ENCODE measurements around the gene RFTN1.
A peak's percentile ranks its signal among the peaks of the same experiment; 100 is the strongest.

RFTN1 gene

DNA sequence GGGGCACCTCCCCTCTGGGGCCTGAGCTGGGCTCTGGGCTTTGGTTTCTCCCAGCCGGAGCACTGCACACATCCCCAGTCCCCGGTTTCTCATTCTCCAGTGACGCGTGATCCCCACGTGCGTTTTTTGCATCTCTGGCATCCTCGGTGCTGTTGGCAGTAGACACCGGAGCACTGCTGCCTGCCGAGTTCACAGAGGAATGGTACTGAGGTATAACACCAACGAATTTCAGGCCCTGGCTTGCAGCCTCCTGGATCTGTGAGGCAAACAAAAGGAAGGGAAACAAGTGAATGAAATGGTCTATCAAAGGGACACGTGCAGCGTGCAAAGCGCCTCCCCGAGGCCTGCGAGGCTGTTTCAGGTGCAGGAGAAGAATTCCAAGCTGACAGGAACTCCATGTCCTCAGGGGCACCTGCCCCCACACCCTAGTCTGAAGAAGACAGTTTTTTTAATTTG lies 135.6 kb downstream of the RFTN1 start:
- H3K27me3 ChIP-seq (ENCODE audit: control insufficient read depth, insufficient read depth, low read length) = no peaks in the 10 kb centered on the region
- no peak overlapping the region for H3K27ac ChIP-seq (ENCODE audit: low read depth, low read length)
- no peaks in the 10 kb centered on the region for H3K4me1 ChIP-seq (ENCODE audit: control insufficient read depth, insufficient read depth, low read length)
- no peak overlapping the region for H3K4me3 ChIP-seq (ENCODE audit: low read length)
- no peaks in the 10 kb centered on the region for H3K36me3 ChIP-seq (ENCODE audit: control insufficient read depth, insufficient read depth, low read length)
- H3K9ac ChIP-seq (ENCODE audit: low read length) = no peak overlapping the region

DNA sequence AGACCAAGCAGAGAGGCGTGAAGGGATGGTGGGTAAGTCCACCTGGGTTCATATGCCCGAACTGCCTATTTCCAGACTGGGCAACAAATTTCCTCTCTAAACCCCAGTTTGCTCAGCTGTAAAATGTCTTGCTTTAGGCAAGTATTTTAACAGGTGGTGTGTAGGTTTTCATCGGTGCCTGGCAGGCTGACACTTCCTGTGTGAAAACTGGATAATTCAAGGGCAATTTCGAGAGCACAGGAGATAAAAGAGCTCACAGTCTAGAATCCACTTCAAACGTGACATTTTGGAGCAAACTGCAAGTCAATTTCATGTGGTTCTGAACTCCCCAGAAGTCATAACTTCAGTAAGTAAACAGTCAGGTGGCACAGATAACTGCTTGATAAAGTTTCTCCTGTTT lies 136.3 kb downstream of the RFTN1 start:
- Histone ChIP-seq H3K36me3 (ENCODE audit: control insufficient read depth, insufficient read depth, low read length) (no peaks in the 10 kb centered on the region), H3K4me1 (ENCODE audit: control insufficient read depth, insufficient read depth, low read length) (no peaks in the 10 kb centered on the region), H3K4me3 (ENCODE audit: low read length) (no peak overlapping the region), H3K27me3 (ENCODE audit: control insufficient read depth, insufficient read depth, low read length) (no peaks in the 10 kb centered on the region), H3K27ac (ENCODE audit: low read depth, low read length) (no peak overlapping the region), H3K9ac (ENCODE audit: low read length) (no peak overlapping the region)

DNA sequence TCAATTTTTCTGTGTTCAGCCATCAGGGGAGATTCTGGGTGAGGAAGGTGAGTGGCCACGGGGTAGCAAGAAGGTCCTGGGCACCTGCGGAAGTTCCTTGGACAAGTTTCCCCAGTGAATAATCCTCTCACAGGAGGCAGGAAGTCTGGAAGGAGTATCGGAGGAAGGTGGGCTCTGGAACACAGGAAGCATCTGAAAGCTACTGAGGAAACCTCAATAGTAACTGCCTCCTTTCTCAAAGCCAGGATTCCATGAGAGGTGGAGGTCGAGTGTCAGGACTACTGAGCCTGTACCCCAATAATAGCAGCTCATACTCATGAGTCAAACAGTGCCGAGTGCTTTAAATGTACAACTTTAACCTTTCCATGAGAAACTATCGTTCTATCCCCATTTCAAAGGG lies 137.6 kb downstream of the RFTN1 start:
- no peaks in the 10 kb centered on the region for H3K27me3 ChIP-seq (ENCODE audit: control insufficient read depth, insufficient read depth, low read length)
- no peaks in the 10 kb centered on the region for H3K36me3 ChIP-seq (ENCODE audit: control insufficient read depth, insufficient read depth, low read length)
- no peak overlapping the region for H3K27ac ChIP-seq (ENCODE audit: low read depth, low read length)
- no peak overlapping the region for H3K4me3 ChIP-seq (ENCODE audit: low read length)
- no peak overlapping the region for H3K9ac ChIP-seq (ENCODE audit: low read length)
- no peaks in the 10 kb centered on the region for H3K4me1 ChIP-seq (ENCODE audit: control insufficient read depth, insufficient read depth, low read length)

DNA sequence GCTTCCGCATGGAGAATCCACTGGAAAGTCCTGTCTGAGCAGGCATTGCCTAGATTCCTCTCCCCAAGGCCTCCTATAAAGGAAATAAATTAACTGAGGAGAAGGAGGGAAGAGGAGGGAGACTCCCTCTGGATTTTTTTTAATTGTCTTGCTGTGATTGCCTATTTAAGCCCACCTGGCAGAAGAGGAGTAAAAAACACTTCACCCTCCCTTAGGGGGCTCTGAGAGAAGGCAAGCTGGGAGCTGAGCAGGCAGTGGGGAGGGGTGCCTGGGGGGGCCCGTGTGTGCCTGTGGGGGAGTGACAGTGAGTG lies 138.6 kb downstream of the RFTN1 start:
- Histone ChIP-seq H3K27ac (ENCODE audit: low read depth, low read length) (no peak overlapping the region), H3K27me3 (ENCODE audit: control insufficient read depth, insufficient read depth, low read length) (no peaks in the 10 kb centered on the region), H3K36me3 (ENCODE audit: control insufficient read depth, insufficient read depth, low read length) (no peaks in the 10 kb centered on the region), H3K9ac (ENCODE audit: low read length) (no peak overlapping the region), H3K4me3 (ENCODE audit: low read length) (no peak overlapping the region), H3K4me1 (ENCODE audit: control insufficient read depth, insufficient read depth, low read length) (peaks cover 2% of the 10 kb centered on the region)

DNA sequence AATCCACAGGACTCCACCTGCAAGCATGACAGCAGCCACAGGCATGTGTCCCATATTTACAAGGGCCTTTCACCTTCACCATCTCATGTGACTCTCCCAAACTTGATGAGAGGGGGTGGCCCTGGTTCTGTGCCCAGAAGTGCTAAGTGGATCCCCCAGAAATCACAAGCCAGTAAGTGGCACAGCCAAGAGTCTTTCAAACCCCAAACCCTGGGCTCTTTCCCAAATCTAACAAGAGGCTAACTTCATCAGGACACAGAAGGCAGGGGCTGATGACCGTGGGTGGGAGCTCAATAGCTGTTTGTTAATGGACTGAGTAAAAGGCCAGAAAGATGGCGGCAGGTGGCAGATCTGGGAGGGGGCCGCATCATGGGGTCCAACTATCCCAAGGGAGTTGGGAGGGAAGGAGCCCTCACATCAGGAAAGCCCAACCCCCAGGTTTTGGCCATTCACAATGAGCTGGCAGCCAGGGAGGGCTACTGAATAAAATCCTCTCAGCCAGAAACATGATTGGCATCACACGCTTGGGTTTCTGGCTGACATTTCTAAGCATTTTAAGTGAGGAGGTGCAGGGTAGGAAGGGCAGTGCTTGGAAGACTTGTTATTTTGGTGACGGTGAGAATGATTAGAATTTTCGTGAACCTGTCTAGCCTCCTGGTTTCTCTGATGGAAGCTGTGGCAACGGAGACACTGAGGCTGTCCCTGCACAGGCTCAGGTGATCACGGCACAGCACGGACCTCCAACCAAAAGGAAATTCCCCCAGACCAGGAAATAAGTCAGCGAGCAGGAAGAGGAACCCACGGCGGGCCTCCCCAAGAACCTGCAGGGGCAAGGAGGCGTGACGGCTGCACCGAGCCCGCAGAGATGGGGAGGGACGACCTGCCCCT lies 139.2 kb downstream of the RFTN1 start:
- Histone ChIP-seq H3K9ac (ENCODE audit: low read length) (no peak overlapping the region), H3K4me3 (ENCODE audit: low read length) (no peak overlapping the region), H3K36me3 (ENCODE audit: control insufficient read depth, insufficient read depth, low read length) (no peaks in the 10 kb centered on the region), H3K4me1 (ENCODE audit: control insufficient read depth, insufficient read depth, low read length) (peaks cover 2% of the 10 kb centered on the region), H3K27ac (ENCODE audit: low read depth, low read length) (no peak overlapping the region), H3K27me3 (ENCODE audit: control insufficient read depth, insufficient read depth, low read length) (no peaks in the 10 kb centered on the region)

DNA sequence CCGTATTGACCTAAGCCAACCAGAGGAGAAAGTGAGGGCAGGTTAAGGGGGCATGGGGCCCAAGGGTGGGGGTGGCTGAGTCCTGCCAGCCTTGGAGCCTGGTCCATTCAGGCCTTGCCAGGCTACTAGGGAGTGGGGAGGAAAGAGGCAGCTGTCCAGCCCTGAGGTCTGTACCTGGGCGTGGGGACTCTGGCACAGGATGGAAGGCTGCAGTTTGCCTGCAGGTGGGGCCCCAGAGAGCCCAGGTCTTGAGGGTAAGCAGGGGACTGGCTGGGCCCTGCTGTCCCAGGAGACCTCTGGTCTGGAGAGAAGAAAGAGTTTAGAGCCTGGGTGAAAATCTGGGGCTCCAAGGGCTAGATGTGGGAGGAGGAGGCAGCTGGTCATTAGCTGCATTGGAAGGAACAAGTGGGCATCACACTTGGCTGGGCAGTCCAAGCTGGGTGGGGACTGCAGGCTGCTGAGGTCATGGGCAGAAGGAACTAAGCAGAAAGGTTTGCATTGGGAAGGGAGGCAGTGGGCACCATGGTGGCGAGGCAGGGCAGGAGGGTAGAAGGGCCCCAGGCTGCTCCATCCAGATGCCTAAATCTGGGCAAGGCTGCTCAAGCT lies 140.1 kb downstream of the RFTN1 start:
- H3K27ac ChIP-seq (ENCODE audit: low read depth, low read length) = no peak overlapping the region

DNA sequence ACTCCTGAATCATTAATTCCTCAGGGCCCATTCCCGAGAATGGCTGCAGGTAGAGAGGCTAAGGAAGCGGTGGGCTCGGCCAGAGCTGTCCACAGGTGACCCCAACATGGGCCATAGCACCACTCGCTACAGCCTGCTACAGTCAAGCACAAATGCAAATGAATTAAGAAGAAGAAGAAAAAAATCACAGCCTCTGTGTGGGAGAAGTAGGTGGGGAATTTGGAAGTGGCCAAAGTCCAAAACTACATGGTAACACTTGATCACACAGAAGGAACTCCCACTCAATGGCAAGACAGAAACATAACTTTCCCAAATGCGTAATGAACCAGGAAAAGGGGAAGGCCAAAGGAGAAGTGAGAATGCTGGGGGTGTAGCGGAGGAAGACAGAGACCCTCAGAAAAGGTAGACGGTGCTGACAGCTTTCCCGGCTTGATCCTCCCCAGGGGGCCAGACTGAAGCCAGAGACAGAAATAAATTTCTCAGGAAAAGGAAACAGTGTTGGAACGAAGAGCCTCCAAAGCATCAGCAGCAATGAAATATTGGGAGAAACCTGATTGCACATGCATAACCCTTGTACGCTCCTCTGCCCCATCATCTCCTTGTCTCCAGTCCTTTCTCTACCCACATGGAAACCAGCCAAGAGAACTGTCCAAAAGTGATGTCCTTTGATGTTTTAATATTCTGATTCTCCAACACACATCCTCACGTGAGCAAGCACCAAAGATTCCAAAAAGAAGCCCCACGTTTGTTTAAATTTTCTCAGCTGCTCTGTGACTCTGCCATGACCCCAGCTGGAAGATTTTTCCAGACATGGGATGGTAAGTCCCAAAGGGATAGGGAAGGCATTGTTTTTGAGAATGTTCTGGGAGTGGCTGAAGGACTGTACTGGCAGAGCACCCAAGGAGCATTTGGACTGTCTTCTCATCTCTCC lies 140.9 kb downstream of the RFTN1 start:
- Histone ChIP-seq H3K36me3 (ENCODE audit: control insufficient read depth, insufficient read depth, low read length) (no peaks in the 10 kb centered on the region), H3K27me3 (ENCODE audit: control insufficient read depth, insufficient read depth, low read length) (no peaks in the 10 kb centered on the region), H3K9ac (ENCODE audit: low read length) (no peak overlapping the region), H3K4me1 (ENCODE audit: control insufficient read depth, insufficient read depth, low read length) (peaks cover 2% of the 10 kb centered on the region), H3K27ac (ENCODE audit: low read depth, low read length) (no peak overlapping the region), H3K4me3 (ENCODE audit: low read length) (no peak overlapping the region)

More for the DNA sequence above, 140.1 kb downstream of the RFTN1 start:
- Histone ChIP-seq H3K4me3 (ENCODE audit: low read length) (no peak overlapping the region), H3K4me1 (ENCODE audit: control insufficient read depth, insufficient read depth, low read length) (peaks cover 2% of the 10 kb centered on the region), H3K9ac (ENCODE audit: low read length) (no peak overlapping the region), H3K36me3 (ENCODE audit: control insufficient read depth, insufficient read depth, low read length) (no peaks in the 10 kb centered on the region), H3K27me3 (ENCODE audit: control insufficient read depth, insufficient read depth, low read length) (no peaks in the 10 kb centered on the region)

DNA sequence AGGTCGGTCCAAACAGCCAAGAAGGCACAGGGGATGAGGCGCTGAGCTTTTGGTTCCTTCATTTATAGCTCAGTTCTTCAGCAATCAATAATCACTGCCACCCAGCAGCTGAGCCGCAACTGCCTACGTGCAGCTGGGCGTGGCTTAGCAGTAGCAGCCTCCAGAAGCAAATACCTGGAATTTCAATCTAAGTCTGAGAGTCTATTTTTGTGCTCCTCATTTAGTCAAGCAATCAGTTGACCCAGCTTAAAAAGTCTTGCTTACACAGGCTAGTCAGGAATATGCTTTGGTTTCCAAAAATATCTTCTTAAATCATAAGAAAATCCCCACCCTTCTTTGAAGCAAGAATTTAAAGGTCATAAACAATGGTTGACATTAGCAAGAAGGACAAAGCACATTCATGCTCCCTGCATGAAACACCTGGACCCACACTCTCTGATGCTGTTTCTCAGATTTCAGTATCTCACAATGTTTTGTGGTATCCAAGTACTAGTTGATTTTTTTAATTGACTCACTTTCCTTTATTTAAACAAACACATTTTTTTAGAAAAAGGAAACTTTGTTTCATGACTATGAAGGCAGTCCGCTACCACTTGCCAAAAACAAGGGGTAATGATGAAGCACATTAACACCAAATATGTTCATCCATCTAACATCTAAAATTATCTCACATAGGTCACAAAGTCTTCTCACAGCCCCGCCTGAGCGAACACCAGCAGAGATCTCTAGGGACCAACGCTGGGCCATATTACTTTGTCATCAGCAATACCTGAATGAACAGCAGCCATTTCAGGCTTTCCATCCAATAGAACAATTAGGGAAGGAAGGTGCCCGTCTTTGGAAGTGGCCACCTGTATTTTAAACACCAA lies 142.4 kb downstream of the RFTN1 start:
- peaks cover under 1% of the 10 kb centered on the region for H3K36me3 ChIP-seq (ENCODE audit: control insufficient read depth, insufficient read depth, low read length)
- peaks cover 2% of the 10 kb centered on the region for H3K4me1 ChIP-seq (ENCODE audit: control insufficient read depth, insufficient read depth, low read length)
- peak overlapping the region; percentile 23 for H3K27ac ChIP-seq (ENCODE audit: low read depth, low read length)
- no peak overlapping the region for H3K9ac ChIP-seq (ENCODE audit: low read length)
- no peak overlapping the region for H3K4me3 ChIP-seq (ENCODE audit: low read length)
- H3K27me3 ChIP-seq (ENCODE audit: control insufficient read depth, insufficient read depth, low read length) = no peaks in the 10 kb centered on the region

DNA sequence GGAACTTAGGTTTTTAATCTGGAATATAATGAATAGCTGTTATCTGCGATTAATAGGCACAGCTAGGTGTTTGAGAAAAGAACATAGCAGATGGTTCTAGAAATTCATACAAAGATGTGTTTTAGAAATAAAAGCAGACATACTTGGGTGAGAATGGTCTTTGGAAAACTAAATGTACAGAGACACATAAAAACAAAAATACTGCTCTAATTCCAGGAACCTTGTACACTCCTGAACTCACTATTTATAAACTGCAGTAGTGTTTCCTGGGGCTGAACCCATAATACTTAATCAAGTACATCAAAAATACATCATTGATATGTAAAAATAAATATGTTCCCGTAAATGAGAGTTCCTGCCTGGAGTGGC lies 143.0 kb downstream of the RFTN1 start:
- H3K27ac ChIP-seq (ENCODE audit: low read depth, low read length) = peak overlapping the region; percentile 23
- H3K36me3 ChIP-seq (ENCODE audit: control insufficient read depth, insufficient read depth, low read length) = peaks cover 3% of the 10 kb centered on the region
- no peaks in the 10 kb centered on the region for H3K27me3 ChIP-seq (ENCODE audit: control insufficient read depth, insufficient read depth, low read length)
- H3K4me3 ChIP-seq (ENCODE audit: low read length) = no peak overlapping the region
- no peak overlapping the region for H3K9ac ChIP-seq (ENCODE audit: low read length)
- H3K4me1 ChIP-seq (ENCODE audit: control insufficient read depth, insufficient read depth, low read length) = peaks cover 2% of the 10 kb centered on the region

DNA sequence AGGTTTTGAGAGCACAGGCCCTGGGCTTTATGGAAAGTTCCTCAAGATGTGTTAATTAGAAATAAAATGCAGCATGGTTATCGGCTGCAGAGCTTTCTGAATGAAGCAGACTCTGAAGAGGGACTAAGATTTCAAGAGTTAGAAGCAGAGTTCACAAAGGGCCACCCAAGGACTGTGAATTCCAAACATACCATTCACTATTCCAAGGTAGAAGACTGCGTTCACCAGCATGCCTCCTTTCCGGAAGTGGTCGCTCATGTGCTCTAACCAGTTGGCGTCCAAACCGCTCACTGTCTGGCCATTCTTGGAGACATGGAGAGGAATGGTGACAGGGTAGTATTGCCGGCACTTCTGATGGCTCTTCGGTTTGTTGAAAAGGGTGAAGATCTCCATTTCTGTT lies 143.6 kb downstream of the RFTN1 start:
- Histone ChIP-seq H3K27ac (ENCODE audit: low read depth, low read length) (no peak overlapping the region), H3K36me3 (ENCODE audit: control insufficient read depth, insufficient read depth, low read length) (peaks cover 3% of the 10 kb centered on the region), H3K27me3 (ENCODE audit: control insufficient read depth, insufficient read depth, low read length) (no peaks in the 10 kb centered on the region), H3K4me3 (ENCODE audit: low read length) (no peak overlapping the region), H3K4me1 (ENCODE audit: control insufficient read depth, insufficient read depth, low read length) (peaks cover 2% of the 10 kb centered on the region), H3K9ac (ENCODE audit: low read length) (no peak overlapping the region)

DNA sequence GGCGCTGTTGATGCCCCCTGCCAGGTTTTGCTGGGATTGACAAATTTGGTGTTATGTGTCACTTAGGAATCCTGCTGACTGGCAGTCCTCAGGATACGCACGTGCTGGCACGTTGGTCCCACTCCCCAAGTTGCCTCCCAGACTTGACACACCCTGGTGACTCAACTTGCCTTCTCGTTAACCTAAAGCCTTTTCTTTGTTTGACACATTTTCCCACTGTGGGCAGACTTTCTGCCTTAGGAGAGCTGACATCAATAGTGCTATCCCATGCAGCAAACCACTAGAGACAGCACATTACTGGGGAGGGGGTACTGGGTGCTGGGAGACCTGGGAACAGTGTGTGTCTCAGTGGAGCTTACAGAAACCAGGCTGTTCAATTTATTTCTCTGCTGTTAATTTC lies 144.2 kb downstream of the RFTN1 start:
- peaks cover 2% of the 10 kb centered on the region for H3K4me1 ChIP-seq (ENCODE audit: control insufficient read depth, insufficient read depth, low read length)
- H3K27ac ChIP-seq (ENCODE audit: low read depth, low read length) = no peak overlapping the region
- H3K9ac ChIP-seq (ENCODE audit: low read length) = no peak overlapping the region
- H3K36me3 ChIP-seq (ENCODE audit: control insufficient read depth, insufficient read depth, low read length) = peaks cover 3% of the 10 kb centered on the region
- H3K4me3 ChIP-seq (ENCODE audit: low read length) = no peak overlapping the region
- no peaks in the 10 kb centered on the region for H3K27me3 ChIP-seq (ENCODE audit: control insufficient read depth, insufficient read depth, low read length)

Measured in rectal smooth muscle tissue (tissue), 1 donor.